Measurements from ENCODE around the gene PLPP4.
A peak's percentile ranks its signal among the peaks of the same experiment; 100 is the strongest.

The PLPP4 gene

DNA sequence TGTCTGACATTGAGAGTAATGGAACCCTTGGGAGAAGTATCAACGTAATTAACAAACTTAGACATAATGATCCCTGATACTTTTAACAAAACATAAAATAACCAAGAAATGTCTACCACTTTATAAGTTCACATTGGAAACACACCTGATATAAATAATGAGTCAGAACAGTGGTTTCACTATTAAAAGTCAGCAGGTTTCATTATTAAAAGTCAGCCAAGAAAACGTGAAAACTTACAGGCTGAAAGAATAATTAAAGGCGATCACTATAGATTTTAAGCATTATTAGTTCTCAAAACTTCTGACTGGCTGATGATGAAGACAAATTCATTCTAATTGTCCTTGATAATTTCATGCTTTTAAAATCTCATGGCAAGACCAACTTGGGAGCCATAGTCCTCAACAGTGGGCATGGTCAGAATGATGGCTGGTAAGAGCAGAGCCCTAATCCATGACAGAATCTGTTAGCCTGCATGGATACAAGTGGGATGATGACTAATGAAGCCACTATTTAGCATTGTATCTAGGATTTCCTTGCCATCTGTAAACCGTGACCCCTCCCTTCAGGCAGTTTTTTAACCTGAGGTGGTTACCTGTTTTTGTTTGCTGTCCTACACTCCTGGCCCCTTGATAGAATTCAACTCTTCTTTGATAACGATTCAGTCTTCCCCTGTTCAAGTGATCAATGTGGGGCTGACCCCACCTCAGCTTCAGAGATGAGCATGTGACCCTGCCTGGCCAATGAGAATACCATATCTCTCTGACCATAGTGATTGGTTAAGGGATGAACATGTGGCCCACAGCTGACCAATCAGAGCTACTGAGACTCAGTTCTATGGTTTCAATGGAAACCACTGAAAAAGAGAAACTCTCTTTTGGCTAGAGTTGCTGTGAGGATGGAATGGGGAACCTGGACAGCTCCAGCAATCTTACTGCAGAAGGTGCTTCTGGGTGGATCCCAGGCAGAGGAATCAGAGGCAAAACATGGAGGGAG lies 151.0 kb downstream of the PLPP4 start:
- DNase-seq = no peak

DNA sequence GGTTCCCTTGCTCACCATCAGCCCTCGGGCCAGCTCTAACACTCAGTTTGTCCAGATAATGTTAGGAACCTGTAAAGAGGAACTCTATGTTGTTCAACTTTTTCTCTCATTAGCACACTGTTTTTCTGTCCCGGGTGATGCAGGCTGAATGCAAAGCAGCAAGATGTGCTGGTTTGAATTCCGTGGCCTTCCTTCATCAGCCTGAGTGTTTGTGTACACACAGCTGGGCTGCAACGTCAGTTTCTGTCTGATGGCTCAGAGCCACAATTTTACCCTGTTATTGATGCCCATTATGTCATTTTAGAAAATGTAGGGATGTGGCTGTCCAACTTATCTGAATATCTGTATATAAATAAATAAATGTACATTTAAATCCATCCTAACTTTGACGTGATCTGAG lies 152.0 kb downstream of the PLPP4 start:
- peak in 2 of 51 donors; percentile 2 to 12 for DNase-seq

DNA sequence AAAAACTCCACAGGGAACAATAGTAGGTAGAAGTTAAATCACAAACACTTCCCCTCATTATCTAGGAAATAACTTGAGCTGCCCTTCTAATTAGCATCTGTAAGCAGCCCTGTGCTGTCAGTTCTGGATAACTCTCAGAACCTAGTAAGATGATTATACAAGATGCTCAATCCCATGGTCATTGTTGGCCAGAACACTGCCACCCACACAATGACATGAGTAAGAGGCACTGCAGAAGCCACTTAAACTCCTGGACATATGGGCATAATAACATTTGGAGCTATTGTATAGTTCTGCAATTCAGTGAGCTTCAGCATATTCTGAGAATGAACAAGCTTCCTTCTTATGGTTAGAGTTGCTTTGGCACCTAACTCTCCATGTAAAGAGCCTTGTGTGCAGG lies 153.8 kb downstream of the PLPP4 start:
- DNase-seq = no peak

DNA sequence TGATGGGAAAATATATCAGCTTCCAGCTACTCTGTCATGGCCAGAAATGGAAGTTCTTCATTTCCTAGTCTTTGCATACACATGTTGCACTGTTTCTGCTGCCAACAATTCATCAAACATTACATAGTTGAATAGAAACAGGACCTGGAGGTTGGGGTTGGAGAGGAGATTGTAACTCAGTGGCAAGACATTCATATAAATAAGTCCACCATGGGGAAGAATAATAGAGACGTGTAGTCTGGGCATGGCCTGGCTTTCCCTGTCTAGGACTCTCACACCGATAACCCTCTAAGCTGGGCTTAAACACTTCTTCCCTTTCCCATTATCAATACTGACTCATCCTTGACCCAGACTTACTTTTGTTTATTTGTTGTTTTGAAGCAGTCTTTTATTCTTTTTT lies 155.7 kb downstream of the PLPP4 start:
- no peak for DNase-seq

DNA sequence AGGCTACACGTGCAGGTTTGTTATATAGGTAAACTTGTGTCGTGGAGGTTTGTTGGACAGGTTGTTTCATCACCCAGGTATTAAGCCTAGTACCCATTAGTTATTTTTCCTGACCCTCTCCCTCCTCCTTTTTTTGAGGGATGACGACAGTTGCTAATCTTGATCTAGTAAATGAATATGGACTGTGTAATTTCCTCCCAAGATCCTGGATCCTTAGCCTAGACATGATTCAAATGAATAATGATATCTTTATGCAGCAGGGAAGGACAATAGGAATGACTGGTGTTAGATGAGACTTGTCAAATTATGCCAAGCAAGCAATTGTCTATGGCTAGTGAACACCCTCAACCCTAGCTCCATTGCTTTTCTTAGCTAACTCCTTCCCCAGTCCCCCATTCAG lies 156.2 kb downstream of the PLPP4 start:
- DNase-seq = no peak

DNA sequence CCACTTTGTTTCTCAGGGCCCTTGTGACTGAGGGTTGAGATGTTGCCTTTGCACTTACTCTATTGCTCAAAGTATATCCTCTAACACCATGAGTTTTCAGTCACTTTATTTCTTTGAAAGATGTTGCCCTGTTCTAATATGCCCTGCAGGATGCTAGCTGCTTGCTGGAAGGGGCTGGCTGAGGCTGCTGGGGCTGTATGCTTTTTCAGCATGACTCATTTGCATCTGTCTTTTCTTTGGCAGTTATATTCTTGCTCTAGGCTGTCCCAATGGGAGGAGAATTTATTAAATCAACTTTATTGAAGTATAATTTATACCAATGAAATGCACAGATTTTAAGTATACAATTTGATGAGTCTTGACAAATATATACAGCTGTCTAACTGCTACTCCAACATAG lies 157.7 kb downstream of the PLPP4 start:
- DNase-seq = no peak

DNA sequence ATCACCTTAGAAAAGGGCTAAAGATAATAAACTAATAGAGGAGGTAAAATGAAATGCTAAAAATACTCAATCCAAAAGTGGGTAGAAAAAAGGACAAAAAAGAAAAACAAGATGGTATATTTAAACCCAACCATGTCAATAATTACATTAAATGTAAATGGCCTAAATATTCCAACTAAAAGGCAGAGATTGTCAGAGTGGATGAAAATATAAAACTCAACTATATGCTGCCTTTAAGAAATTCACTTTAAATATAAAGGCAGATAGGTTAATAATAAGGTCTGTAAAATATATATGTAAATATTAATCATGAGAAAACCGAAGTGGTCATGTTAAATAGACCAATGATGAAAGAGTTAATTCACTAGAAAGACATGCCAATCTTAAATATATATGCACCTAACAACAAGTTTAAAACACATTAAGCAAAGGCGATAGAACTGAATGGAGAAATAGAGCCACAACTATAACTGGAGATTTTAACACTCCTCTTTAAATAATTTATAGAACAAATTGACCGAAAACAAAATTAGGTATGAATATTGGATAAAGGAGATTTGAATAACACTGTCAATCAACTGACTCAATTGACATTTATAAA lies 159.4 kb downstream of the PLPP4 start:
- DNase-seq = no peak

DNA sequence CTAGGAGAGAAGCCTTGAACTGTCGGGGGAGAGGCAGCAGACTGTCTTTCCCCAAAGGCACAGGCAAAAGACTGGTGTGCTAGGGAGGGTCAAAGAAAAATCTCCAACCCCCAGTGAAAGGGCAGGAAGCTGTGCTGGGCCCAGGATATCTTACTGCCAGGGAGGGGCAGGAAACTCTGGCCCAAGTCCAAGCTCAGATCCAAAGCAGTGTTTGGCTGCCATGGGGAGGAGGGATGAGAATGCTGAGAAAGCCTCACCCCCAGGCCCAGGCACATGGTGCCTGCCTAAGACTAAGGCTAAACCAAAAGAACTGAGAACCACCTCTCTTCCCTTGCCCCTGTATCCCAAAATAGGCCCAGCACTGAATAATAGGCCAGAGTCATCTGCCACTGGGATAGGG lies 171.2 kb downstream of the PLPP4 start:
- no peak for DNase-seq

DNA sequence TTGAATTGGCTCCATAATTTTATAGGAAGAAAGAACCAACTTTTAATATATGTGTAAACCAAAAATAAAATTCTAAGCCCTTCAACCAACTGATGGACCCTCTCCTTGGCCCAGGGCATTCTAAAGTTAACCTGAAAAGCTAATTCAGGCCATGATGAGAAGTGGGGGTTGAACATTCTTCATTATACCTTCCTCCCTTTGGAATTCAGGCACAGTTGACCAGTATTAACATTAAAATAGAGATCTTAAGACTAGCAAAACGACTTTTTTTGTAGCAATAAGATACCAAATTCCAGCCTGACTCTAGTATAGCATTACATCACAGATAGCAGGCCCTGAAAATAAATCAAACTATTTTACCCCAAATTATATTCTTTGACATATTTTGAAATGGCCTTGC lies 173.2 kb downstream of the PLPP4 start:
- no peak for DNase-seq

DNA sequence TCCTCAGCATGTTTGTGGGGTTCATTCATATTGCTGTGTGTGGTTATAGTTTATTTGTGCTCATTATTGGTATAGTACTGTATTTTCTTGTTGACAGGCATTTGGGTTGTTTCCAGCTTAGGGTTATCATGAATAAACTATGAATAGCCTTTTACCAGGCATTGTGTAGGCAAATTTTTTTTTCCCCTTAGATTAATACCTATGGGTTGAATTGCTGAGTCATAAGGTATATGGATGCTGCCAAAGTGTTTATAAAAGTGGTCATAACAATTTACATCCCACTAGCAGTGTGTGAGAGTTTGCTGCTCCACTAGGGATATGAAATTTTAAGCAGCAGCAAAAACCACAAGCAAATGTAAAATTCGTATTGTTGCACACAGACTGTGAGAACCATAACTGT lies 175.0 kb downstream of the PLPP4 start:
- DNase-seq = no peak

DNA sequence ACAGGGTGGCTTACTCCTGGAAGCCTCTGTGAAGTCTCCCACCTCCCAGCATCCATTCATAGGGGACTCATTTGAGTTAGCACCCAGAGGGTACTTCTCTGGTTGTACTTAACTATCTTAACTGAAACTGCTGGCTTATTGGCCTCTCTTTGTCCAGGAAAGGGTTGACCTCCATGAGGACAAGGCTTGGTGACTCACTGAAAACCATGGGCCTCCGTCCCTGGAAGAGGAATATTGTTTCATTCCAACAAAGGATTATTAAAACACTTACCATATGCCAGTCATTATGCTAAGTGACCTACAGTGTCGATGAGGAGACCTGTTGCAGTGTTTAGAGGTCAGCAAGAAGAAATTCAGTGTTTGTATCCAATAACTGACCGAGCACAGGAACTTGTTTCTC lies 175.9 kb downstream of the PLPP4 start:
- DNase-seq = no peak

DNA sequence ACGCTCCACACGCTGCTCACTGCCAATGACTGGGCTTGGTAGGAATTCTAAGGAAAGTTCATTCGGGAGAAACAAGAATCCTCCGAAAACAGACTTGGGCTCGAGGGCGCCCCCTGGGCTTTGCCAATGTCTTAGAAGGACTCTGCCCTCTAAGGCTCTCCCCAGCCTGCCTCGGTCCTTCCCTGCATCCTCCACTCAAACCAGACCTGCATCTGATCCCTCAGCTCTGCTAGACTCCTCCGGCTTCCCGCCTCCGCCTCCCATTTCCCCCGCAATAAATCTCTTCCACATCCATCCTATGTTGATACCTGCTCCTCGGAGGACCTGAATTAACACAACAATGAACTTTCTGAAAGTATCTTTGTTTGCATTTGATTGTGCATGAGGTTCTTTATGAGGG lies 177.6 kb downstream of the PLPP4 start:
- no peak for DNase-seq

Measured in hypothalamus (tissue), 51 donors.